Mesendoderm (in vitro differentiated cells): ENCODE measurements around the gene PROM1.

ENCODE experiments used
- DNase-seq: peaks from one replicate; pipeline ENCODE4 v3.0.0; 2013
- H2AK5ac ChIP-seq: 2 replicates; pipeline ENCODE4 v1.6.1; 2013; ENCODE audit warnings: low read length, inconsistent platforms
- H2BK120ac ChIP-seq: 2 replicates; pipeline ENCODE4 v1.6.1; 2013; ENCODE audit warnings: low read depth, mild to moderate bottlenecking, low read length, moderate library complexity, mixed read lengths
- H2BK15ac ChIP-seq: replicated peaks from 2 replicates; pipeline ENCODE4 v1.6.1; 2013; ENCODE audit warnings: low read depth, mild to moderate bottlenecking, moderate library complexity
- H2BK5ac ChIP-seq: 2 replicates; pipeline ENCODE4 v1.6.1; 2013; ENCODE audit warnings: low read length, inconsistent platforms
- H3K18ac ChIP-seq: 2 replicates; pipeline ENCODE4 v1.6.1; 2013; ENCODE audit warnings: mild to moderate bottlenecking, low read length, mixed read lengths
- H3K23ac ChIP-seq: one replicate; pipeline ENCODE4 v1.6.1; 2013; ENCODE audit warnings: low read length
- H3K27ac ChIP-seq: 2 replicates; pipeline ENCODE4 v1.5.1; 2013; ENCODE audit warnings: low read depth, mild to moderate bottlenecking, inconsistent platforms, low read length, moderate library complexity
- H3K27me3 ChIP-seq: 2 replicates; pipeline ENCODE4 v1.6.1; 2013; ENCODE audit warnings: low read length, control low read depth, mild to moderate bottlenecking, inconsistent platforms; ENCODE audit not compliant: insufficient read depth, poor library complexity
- H3K36me3 ChIP-seq: 2 replicates; pipeline ENCODE4 v1.6.1; 2013; ENCODE audit warnings: low read length, inconsistent platforms; ENCODE audit not compliant: control insufficient read depth, insufficient read depth
- H3K4ac ChIP-seq: one replicate; pipeline ENCODE4 v1.6.1; 2013; ENCODE audit warnings: low read depth, mild to moderate bottlenecking, low read length, moderate library complexity
- H3K4me1 ChIP-seq: 2 replicates; pipeline ENCODE4 v1.6.1; 2013; ENCODE audit warnings: low read depth, low read length, inconsistent platforms; ENCODE audit not compliant: control insufficient read depth
- H3K4me2 ChIP-seq: 2 replicates; pipeline ENCODE4 v1.6.1; 2013; ENCODE audit warnings: low read length
- H3K4me3 ChIP-seq: 2 replicates; pipeline ENCODE4 v1.5.1; 2013; ENCODE audit warnings: mild to moderate bottlenecking, low read length
- H3K56ac ChIP-seq: one replicate; pipeline ENCODE4 v1.6.1; 2013; ENCODE audit warnings: low read length
- H3K79me1 ChIP-seq: 2 replicates; pipeline ENCODE4 v1.6.1; 2013; ENCODE audit warnings: low read length, inconsistent platforms
- H3K79me2 ChIP-seq: 2 replicates; pipeline ENCODE4 v1.6.1; 2013; ENCODE audit warnings: mild to moderate bottlenecking, low read length; ENCODE audit not compliant: control insufficient read depth, insufficient read depth
- H3K9ac ChIP-seq: 2 replicates; pipeline ENCODE4 v1.6.1; 2013; ENCODE audit warnings: low read length, inconsistent platforms
- H4K5ac ChIP-seq: one replicate; pipeline ENCODE4 v1.6.1; 2013; ENCODE audit warnings: low read length
- H4K8ac ChIP-seq: one replicate; pipeline ENCODE4 v1.6.1; 2013; ENCODE audit warnings: low read depth, mild to moderate bottlenecking, control low read depth, low read length, moderate library complexity
- WGBS: extraction: QIAGEN DNeasy Blood & Tissue Kit; methylation state at CpG from one replicate; pipeline ENCODE4 v1.1.7; 2013; ENCODE audit warnings: low lambda C conversion rate, missing lambda C conversion rate; ENCODE audit not compliant: insufficient coverage; ENCODE audit errors: extremely low coverage; 5-methylcytosine and 5-hydroxymethylcytosine counted together

PROM1 gene

DNA sequence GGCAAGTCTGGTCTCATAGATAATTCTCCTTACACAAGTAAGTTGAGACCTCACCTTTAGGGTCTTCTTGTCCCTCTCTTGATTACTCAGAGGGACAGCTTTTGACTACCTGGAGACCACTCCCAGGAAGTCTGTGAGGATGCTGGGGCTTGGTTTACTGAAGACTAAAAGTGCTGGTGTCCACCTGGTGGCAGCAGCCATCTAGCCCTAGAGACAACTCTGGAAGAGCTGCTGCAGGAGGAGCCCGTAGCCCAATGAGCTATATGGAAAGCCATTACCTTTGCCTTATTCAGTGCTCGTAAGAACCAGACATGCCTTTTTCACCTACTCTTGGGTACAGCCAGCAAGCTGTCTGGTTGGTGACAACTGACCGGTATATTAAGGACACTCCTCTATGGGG, 128.2 kb downstream of the PROM1 start:
- H3K56ac ChIP-seq = no peak overlapping the region
- H2BK15ac ChIP-seq = no peak overlapping the region
- H3K18ac ChIP-seq = no peak overlapping the region
- H4K5ac ChIP-seq = no peak overlapping the region
- no peak overlapping the region for H3K27ac ChIP-seq
- H4K8ac ChIP-seq = no peak overlapping the region
- H3K4me1 ChIP-seq = no peaks in the 10 kb centered on the region
- H2BK120ac ChIP-seq = no peak overlapping the region
- no CpG with 5 or more reads among the region's 3 CpGs for WGBS
- no peak overlapping the region for H3K23ac ChIP-seq
- H3K79me2 ChIP-seq = no peaks in the 10 kb centered on the region
- H3K27me3 ChIP-seq = no peaks in the 10 kb centered on the region
- H3K36me3 ChIP-seq = no peaks in the 10 kb centered on the region
- H3K4me3 ChIP-seq = no peak overlapping the region
- no peak overlapping the region for H3K4me2 ChIP-seq
- no peaks in the 10 kb centered on the region for H3K79me1 ChIP-seq
- no peak overlapping the region for H3K9ac ChIP-seq
- no peak overlapping the region for H2BK5ac ChIP-seq
- H3K4ac ChIP-seq = no peak overlapping the region
- no peak overlapping the region for H2AK5ac ChIP-seq
- DNase-seq = peak; percentile 36

- Histone ChIP-seq H3K4me3 (no peak overlapping the region), H4K8ac (no peak overlapping the region), H3K36me3 (no peaks in the 10 kb centered on the region), H2AK5ac (no peak overlapping the region), H3K56ac (no peak overlapping the region), H2BK15ac (no peak overlapping the region), H3K23ac (no peak overlapping the region), H3K4me1 (no peaks in the 10 kb centered on the region), H3K18ac (no peak overlapping the region), H3K27me3 (no peaks in the 10 kb centered on the region), H3K9ac (no peak overlapping the region), H3K4me2 (no peak overlapping the region), H2BK120ac (no peak overlapping the region), H2BK5ac (no peak overlapping the region), H3K4ac (no peak overlapping the region), H3K27ac (no peak overlapping the region), H3K79me2 (no peaks in the 10 kb centered on the region), H3K79me1 (no peaks in the 10 kb centered on the region), H4K5ac (no peak overlapping the region)
- WGBS = no CpG with 5 or more reads among the region's 5 CpGs
- peak; percentile 53 for DNase-seq
These were observed 130.2 kb downstream of the PROM1 start for GRCh38 chr4:15953625-15954024.

- no peak overlapping the region for H2AK5ac ChIP-seq
- H3K4ac ChIP-seq = no peak overlapping the region
- H3K9ac ChIP-seq = no peak overlapping the region
- H4K5ac ChIP-seq = no peak overlapping the region
- H4K8ac ChIP-seq = no peak overlapping the region
- no peak overlapping the region for H3K23ac ChIP-seq
- no peaks in the 10 kb centered on the region for H3K4me1 ChIP-seq
- no peak overlapping the region for H3K27ac ChIP-seq
- no peak overlapping the region for H3K56ac ChIP-seq
- H3K36me3 ChIP-seq = no peaks in the 10 kb centered on the region
- H3K18ac ChIP-seq = no peak overlapping the region
- no peak overlapping the region for H2BK15ac ChIP-seq
- no peaks in the 10 kb centered on the region for H3K27me3 ChIP-seq
- no peak overlapping the region for H2BK5ac ChIP-seq
- H3K4me3 ChIP-seq = no peak overlapping the region
- no peak overlapping the region for H3K4me2 ChIP-seq
- no peaks in the 10 kb centered on the region for H3K79me2 ChIP-seq
- no peaks in the 10 kb centered on the region for H3K79me1 ChIP-seq
- no peak overlapping the region for H2BK120ac ChIP-seq
- no peak for DNase-seq
These were observed 132.0 kb downstream of the PROM1 start for GRCh38 chr4:15951781-15952180.

GRCh38 chr4:15948826-15949225, 135.0 kb downstream of the PROM1 start:
- Histone ChIP-seq H3K4me3 (no peak overlapping the region), H3K27me3 (no peaks in the 10 kb centered on the region), H3K18ac (no peak overlapping the region), H3K56ac (no peak overlapping the region), H4K8ac (no peak overlapping the region), H3K9ac (no peak overlapping the region), H3K79me1 (no peaks in the 10 kb centered on the region), H3K4me2 (no peak overlapping the region), H3K4ac (no peak overlapping the region), H2AK5ac (no peak overlapping the region), H2BK15ac (no peak overlapping the region), H3K27ac (no peak overlapping the region), H3K79me2 (no peaks in the 10 kb centered on the region), H2BK5ac (no peak overlapping the region), H4K5ac (no peak overlapping the region), H3K23ac (no peak overlapping the region), H3K36me3 (no peaks in the 10 kb centered on the region), H2BK120ac (no peak overlapping the region), H3K4me1 (peaks cover 3% of the 10 kb centered on the region)
- no CpG with 5 or more reads among the region's 9 CpGs for WGBS
- DNase-seq = no peak

DNA sequence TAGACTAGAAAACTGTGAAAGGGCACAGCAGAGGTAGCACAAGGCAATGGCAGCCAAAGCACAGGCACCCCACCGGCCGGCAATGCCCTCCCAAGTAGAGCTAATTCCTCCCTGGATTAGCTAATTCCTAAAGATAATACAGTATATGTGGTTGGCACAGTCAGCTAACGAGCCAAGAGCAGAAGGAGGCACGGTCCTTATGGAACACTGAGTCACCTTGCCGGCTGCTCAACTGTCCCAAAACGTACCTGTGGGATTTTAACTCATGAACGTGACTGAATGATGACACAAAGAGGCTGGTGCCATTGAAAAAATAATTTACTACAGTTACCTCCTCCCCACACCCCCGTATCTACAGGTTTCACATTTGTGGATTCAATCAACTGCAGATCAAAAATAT, 136.1 kb downstream of the PROM1 start:
- Histone ChIP-seq H3K79me1 (no peaks in the 10 kb centered on the region), H4K8ac (no peak overlapping the region), H2BK120ac (no peak overlapping the region), H3K23ac (no peak overlapping the region), H3K36me3 (no peaks in the 10 kb centered on the region), H3K27me3 (no peaks in the 10 kb centered on the region), H2AK5ac (no peak overlapping the region), H3K56ac (no peak overlapping the region), H2BK5ac (no peak overlapping the region), H3K79me2 (no peaks in the 10 kb centered on the region), H3K4me3 (no peak overlapping the region), H3K4me2 (no peak overlapping the region), H2BK15ac (no peak overlapping the region), H4K5ac (no peak overlapping the region), H3K4me1 (peaks cover 3% of the 10 kb centered on the region), H3K27ac (no peak overlapping the region), H3K18ac (no peak overlapping the region), H3K9ac (no peak overlapping the region), H3K4ac (no peak overlapping the region)
- WGBS = no CpG with 5 or more reads among the region's 8 CpGs
- DNase-seq = no peak

GRCh38 chr4:15945516-15945915, 138.3 kb downstream of the PROM1 start:
- no peaks in the 10 kb centered on the region for H3K27me3 ChIP-seq
- H3K18ac ChIP-seq = no peak overlapping the region
- H3K4me2 ChIP-seq = no peak overlapping the region
- H3K4me3 ChIP-seq = no peak overlapping the region
- H3K79me2 ChIP-seq = no peaks in the 10 kb centered on the region
- no peak overlapping the region for H3K27ac ChIP-seq
- H2AK5ac ChIP-seq = no peak overlapping the region
- WGBS = no CpG with 5 or more reads among the region's 1 CpG
- no peaks in the 10 kb centered on the region for H3K36me3 ChIP-seq
- no peak overlapping the region for H2BK5ac ChIP-seq
- DNase-seq = peak; percentile 77
- H2BK15ac ChIP-seq = no peak overlapping the region
- H4K8ac ChIP-seq = no peak overlapping the region
- H3K23ac ChIP-seq = no peak overlapping the region
- no peaks in the 10 kb centered on the region for H3K79me1 ChIP-seq
- H2BK120ac ChIP-seq = no peak overlapping the region
- H4K5ac ChIP-seq = no peak overlapping the region
- no peak overlapping the region for H3K9ac ChIP-seq
- no peak overlapping the region for H3K4ac ChIP-seq
- H3K56ac ChIP-seq = no peak overlapping the region
- H3K4me1 ChIP-seq = peaks cover 3% of the 10 kb centered on the region
